SKM-1 (cell line): Measurements from ENCODE around the gene UCP2.

Source experiments
- DNase-seq: peaks from one replicate; lab custom pipeline; 2025; ENCODE audit not compliant: unreplicated experiment; lab: John Stamatoyannopoulos, UW

Gene UCP2

GRCh38 chr11:73982595-73982989 lies at the start of gene UCP2:
UCP2 (minus strand) TSS chr11:73982843; CDS start chr11:73978378, 4,465 bp downstream.
- DNase-seq: peak; percentile 73

GRCh38 chr11:74030723-74031676 lies 48.4 kb upstream of the UCP2 start:
- no peak for DNase-seq

- no peak for DNase-seq
Measured at GRCh38 chr11:74025467-74026166, 43.0 kb upstream of the UCP2 start.

GRCh38 chr11:74024261-74025029 lies 41.8 kb upstream of the UCP2 start:
- DNase-seq: no peak

GRCh38 chr11:74023276-74023675 lies 40.6 kb upstream of the UCP2 start:
- no peak for DNase-seq

- no peak for DNase-seq
Measured at GRCh38 chr11:74022546-74022945, 39.9 kb upstream of the UCP2 start.

GRCh38 chr11:74021998-74022397 lies 39.4 kb upstream of the UCP2 start:
- DNase-seq: no peak

- no peak for DNase-seq
Measured at GRCh38 chr11:74020539-74020938, 37.9 kb upstream of the UCP2 start.

GRCh38 chr11:74019860-74020259 lies 37.2 kb upstream of the UCP2 start:
- no peak for DNase-seq

- DNase-seq: no peak
Measured at GRCh38 chr11:74019104-74019738, 36.6 kb upstream of the UCP2 start.

GRCh38 chr11:74018331-74019005 lies 35.8 kb upstream of the UCP2 start:
- peak; percentile 90 for DNase-seq

GRCh38 chr11:74017631-74018030 lies 35.0 kb upstream of the UCP2 start:
- no peak for DNase-seq

GRCh38 chr11:74015919-74016684 lies 33.5 kb upstream of the UCP2 start:
- DNase-seq: no peak

GRCh38 chr11:74014880-74015279 lies 32.2 kb upstream of the UCP2 start:
- no peak for DNase-seq

- DNase-seq: no peak
Measured at GRCh38 chr11:74013141-74013540, 30.5 kb upstream of the UCP2 start.

- no peak for DNase-seq
Measured at GRCh38 chr11:74012074-74012809, 29.6 kb upstream of the UCP2 start.

GRCh38 chr11:74011360-74012073 lies 28.9 kb upstream of the UCP2 start:
- DNase-seq: no peak
